ENCODE data around the gene CRY2.
A peak's percentile ranks its signal among the peaks of the same experiment; 100 is the strongest.
"Not testable (repeated sequence)": the region's sequence is repeated elsewhere in the genome, so short reads cannot be mapped to it uniquely, and the experiment has no call there.

The CRY2 gene

GRCh38 chr11:45806072-45806933 is 41.0 kb upstream of the CRY2 start:
- peaks cover 19% of the 10 kb centered on the region for H3K36me3 ChIP-seq (ENCODE audit: insufficient read depth, low read length)
- peak overlapping the region; percentile 91 for H3K9ac ChIP-seq (ENCODE audit: low read depth, low read length)
- H3K4me2 ChIP-seq (ENCODE audit: low read length): peak overlapping the region; percentile 98
- H3K4me3 ChIP-seq (ENCODE audit: low read length): peak overlapping the region; percentile 95
- H3K27me3 ChIP-seq (ENCODE audit: control insufficient read depth, insufficient read depth, low read length): no peaks in the 10 kb centered on the region
- H3K4me1 ChIP-seq (ENCODE audit: control insufficient read depth, insufficient read depth, low read length): peaks cover 25% of the 10 kb centered on the region
- no peaks in the 10 kb centered on the region for H3K9me3 ChIP-seq (replicated peaks; ENCODE audit: low read length)

- Histone ChIP-seq H3K9me3 (replicated peaks; ENCODE audit: low read length) (no peaks in the 10 kb centered on the region), H3K9ac (ENCODE audit: low read depth, low read length) (peak overlapping the region; percentile 91), H3K36me3 (ENCODE audit: insufficient read depth, low read length) (peaks cover 27% of the 10 kb centered on the region), H3K4me3 (ENCODE audit: low read length) (peak overlapping the region; percentile 95), H3K4me2 (ENCODE audit: low read length) (peak overlapping the region; percentile 98), H3K27me3 (ENCODE audit: control insufficient read depth, insufficient read depth, low read length) (no peaks in the 10 kb centered on the region), H3K4me1 (ENCODE audit: control insufficient read depth, insufficient read depth, low read length) (peaks cover 25% of the 10 kb centered on the region)
Measured at GRCh38 chr11:45806937-45807791, 40.1 kb upstream of the CRY2 start.

- peaks cover 25% of the 10 kb centered on the region for H3K4me1 ChIP-seq (ENCODE audit: control insufficient read depth, insufficient read depth, low read length)
- H3K9ac ChIP-seq (ENCODE audit: low read depth, low read length): no peak overlapping the region
- peaks cover 32% of the 10 kb centered on the region for H3K36me3 ChIP-seq (ENCODE audit: insufficient read depth, low read length)
- H3K27me3 ChIP-seq (ENCODE audit: control insufficient read depth, insufficient read depth, low read length): no peaks in the 10 kb centered on the region
- peak overlapping the region; percentile 98 for H3K4me2 ChIP-seq (ENCODE audit: low read length)
- peak overlapping the region; percentile 95 for H3K4me3 ChIP-seq (ENCODE audit: low read length)
- no peaks in the 10 kb centered on the region for H3K9me3 ChIP-seq (replicated peaks; ENCODE audit: low read length)
Measured at GRCh38 chr11:45807792-45808238, 39.5 kb upstream of the CRY2 start.

GRCh38 chr11:45808427-45808826 is 38.8 kb upstream of the CRY2 start:
- not testable (repeated sequence) for H3K4me3 ChIP-seq (ENCODE audit: low read length); H3K4me2 ChIP-seq (ENCODE audit: low read length); H3K9ac ChIP-seq (ENCODE audit: low read depth, low read length); H3K9me3 ChIP-seq (replicated peaks; ENCODE audit: low read length); H3K27me3 ChIP-seq (ENCODE audit: control insufficient read depth, insufficient read depth, low read length)
- Histone ChIP-seq H3K36me3 (ENCODE audit: insufficient read depth, low read length) (peaks cover 32% of the 10 kb centered on the region), H3K4me1 (ENCODE audit: control insufficient read depth, insufficient read depth, low read length) (peaks cover 25% of the 10 kb centered on the region)

- H3K27me3 ChIP-seq (ENCODE audit: control insufficient read depth, insufficient read depth, low read length): no peaks in the 10 kb centered on the region
- H3K36me3 ChIP-seq (ENCODE audit: insufficient read depth, low read length): peaks cover 32% of the 10 kb centered on the region
- no peaks in the 10 kb centered on the region for H3K9me3 ChIP-seq (replicated peaks; ENCODE audit: low read length)
- H3K4me2 ChIP-seq (ENCODE audit: low read length): no peak overlapping the region
- H3K4me3 ChIP-seq (ENCODE audit: low read length): no peak overlapping the region
- no peak overlapping the region for H3K9ac ChIP-seq (ENCODE audit: low read depth, low read length)
- H3K4me1 ChIP-seq (ENCODE audit: control insufficient read depth, insufficient read depth, low read length): peaks cover 25% of the 10 kb centered on the region
Measured at GRCh38 chr11:45809456-45810395, 37.5 kb upstream of the CRY2 start.

GRCh38 chr11:45810431-45811108 is 36.7 kb upstream of the CRY2 start:
- Histone ChIP-seq H3K4me1 (ENCODE audit: control insufficient read depth, insufficient read depth, low read length) (peaks cover 25% of the 10 kb centered on the region), H3K4me2 (ENCODE audit: low read length) (no peak overlapping the region), H3K27me3 (ENCODE audit: control insufficient read depth, insufficient read depth, low read length) (no peaks in the 10 kb centered on the region), H3K9ac (ENCODE audit: low read depth, low read length) (no peak overlapping the region), H3K36me3 (ENCODE audit: insufficient read depth, low read length) (peaks cover 32% of the 10 kb centered on the region), H3K4me3 (ENCODE audit: low read length) (no peak overlapping the region), H3K9me3 (replicated peaks; ENCODE audit: low read length) (no peaks in the 10 kb centered on the region)

- Histone ChIP-seq H3K27me3 (ENCODE audit: control insufficient read depth, insufficient read depth, low read length) (no peaks in the 10 kb centered on the region), H3K36me3 (ENCODE audit: insufficient read depth, low read length) (peaks cover 32% of the 10 kb centered on the region), H3K4me1 (ENCODE audit: control insufficient read depth, insufficient read depth, low read length) (peaks cover 20% of the 10 kb centered on the region), H3K9ac (ENCODE audit: low read depth, low read length) (no peak overlapping the region), H3K4me2 (ENCODE audit: low read length) (no peak overlapping the region), H3K4me3 (ENCODE audit: low read length) (no peak overlapping the region), H3K9me3 (replicated peaks; ENCODE audit: low read length) (no peaks in the 10 kb centered on the region)
Measured at GRCh38 chr11:45811109-45811435, 36.2 kb upstream of the CRY2 start.

GRCh38 chr11:45811571-45812290 is 35.5 kb upstream of the CRY2 start:
- H3K27me3 ChIP-seq (ENCODE audit: control insufficient read depth, insufficient read depth, low read length): no peaks in the 10 kb centered on the region

GRCh38 chr11:45812581-45813548 is 34.4 kb upstream of the CRY2 start:
- Histone ChIP-seq H3K4me2 (ENCODE audit: low read length) (no peak overlapping the region), H3K27me3 (ENCODE audit: control insufficient read depth, insufficient read depth, low read length) (no peaks in the 10 kb centered on the region), H3K9ac (ENCODE audit: low read depth, low read length) (no peak overlapping the region), H3K4me1 (ENCODE audit: control insufficient read depth, insufficient read depth, low read length) (peaks cover 2% of the 10 kb centered on the region), H3K9me3 (replicated peaks; ENCODE audit: low read length) (no peaks in the 10 kb centered on the region), H3K4me3 (ENCODE audit: low read length) (no peak overlapping the region), H3K36me3 (ENCODE audit: insufficient read depth, low read length) (peaks cover 28% of the 10 kb centered on the region)

More at GRCh38 chr11:45811571-45812290, 35.5 kb upstream of the CRY2 start:
- Histone ChIP-seq H3K4me2 (ENCODE audit: low read length) (no peak overlapping the region), H3K9me3 (replicated peaks; ENCODE audit: low read length) (no peaks in the 10 kb centered on the region), H3K9ac (ENCODE audit: low read depth, low read length) (no peak overlapping the region), H3K36me3 (ENCODE audit: insufficient read depth, low read length) (peaks cover 32% of the 10 kb centered on the region), H3K4me1 (ENCODE audit: control insufficient read depth, insufficient read depth, low read length) (peaks cover 13% of the 10 kb centered on the region), H3K4me3 (ENCODE audit: low read length) (no peak overlapping the region)
